PC-9 (cell line): ENCODE measurements around the gene TMEM132D. TPM values are rescaled to one million over a fixed set of nuclear protein-coding genes. Genes with fewer than 3 reads are reported as not detected.

Experiments
- BruUV-seq: library from RNA; stranded (reverse); fragments of 400-500 nt; replicated peaks from 2 replicates; lab custom pipeline; 2021; lab: Mats Ljungman, UMichigan
- CTCF ChIA-PET: fragments of 300-600 bp; sonication (Branson Sonifier 250); formaldehyde crosslinking; loops from one replicate; lab custom pipeline; 2022; ENCODE audit warnings: antibody characterized with exemption; lab: Charles Lee
- POLR2A ChIA-PET: fragments of 300-600 bp; sonication (Branson Sonifier 250); formaldehyde crosslinking; loops from one replicate; lab custom pipeline; 2022; ENCODE audit warnings: antibody characterized with exemption; ENCODE audit not compliant: unreplicated experiment; lab: Charles Lee
- DNase-seq, 2 experiments: peaks; one replicate each; pipeline versions ENCODE4 v3.0.0 to v3.0.0-alpha.2; 2015 to 2022; ENCODE audit warnings: mixed read lengths in 1 of 2
- H2AFZ ChIP-seq: fragments of 200-600 bp; sonication (generic); 2 replicates; pipeline ENCODE4 v1.8.1; 2017; ENCODE audit warnings: antibody characterized with exemption
- H3F3A ChIP-seq: fragments of 200-600 bp; sonication (generic); 2 replicates; pipeline ENCODE4 v1.8.1; 2017; ENCODE audit warnings: antibody characterized with exemption, mild to moderate bottlenecking, low read depth; ENCODE audit not compliant: insufficient read depth
- H3K27ac ChIP-seq: fragments of 200-600 bp; sonication (generic); 2 replicates; pipeline ENCODE4 v1.6.1; 2016; ENCODE audit warnings: mixed run types
- H3K27me3 ChIP-seq: fragments of 200-600 bp; sonication (generic); 2 replicates; pipeline ENCODE4 v1.6.1; 2016; ENCODE audit warnings: low read depth, mixed run types; ENCODE audit not compliant: insufficient read depth
- H3K36me3 ChIP-seq: fragments of 200-600 bp; sonication (generic); 2 replicates; pipeline ENCODE4 v1.6.1; 2016; ENCODE audit warnings: low read depth, mixed run types
- H3K4me1 ChIP-seq: fragments of 200-600 bp; sonication (generic); replicated peaks from 2 replicates; pipeline ENCODE4 v1.6.1; 2016; ENCODE audit warnings: mixed run types; ENCODE audit not compliant: insufficient read depth
- H3K4me2 ChIP-seq: fragments of 200-600 bp; sonication (generic); 2 replicates; pipeline ENCODE4 v1.6.1; 2017; ENCODE audit warnings: mixed run types
- H3K4me3 ChIP-seq: fragments of 200-600 bp; sonication (generic); 2 replicates; pipeline ENCODE4 v1.6.1; 2016; ENCODE audit warnings: mixed run types
- H3K79me2 ChIP-seq: fragments of 200-600 bp; sonication (generic); 2 replicates; pipeline ENCODE4 v1.6.1; 2017; ENCODE audit warnings: low read depth, mixed run types
- H3K9me2 ChIP-seq: fragments of 200-600 bp; sonication (generic); 2 replicates; pipeline ENCODE4 v1.8.1; 2017; ENCODE audit warnings: mild to moderate bottlenecking; ENCODE audit not compliant: insufficient read depth
- H3K9me3 ChIP-seq: fragments of 200-600 bp; sonication (generic); 2 replicates; pipeline ENCODE4 v1.8.1; 2016; ENCODE audit warnings: low read depth; ENCODE audit not compliant: insufficient read depth
- H4K20me1 ChIP-seq: fragments of 200-600 bp; sonication (generic); 2 replicates; pipeline ENCODE4 v1.8.1; 2017; ENCODE audit not compliant: insufficient read depth
- CTCF ChIP-seq: fragments of 200-600 bp; sonication (generic); conservative IDR thresholded peaks from 2 replicates; pipeline ENCODE4 v1.6.1; 2017; ENCODE audit warnings: mixed run types, antibody characterized with exemption, mild to moderate bottlenecking, moderate library complexity
- EZH2 ChIP-seq: fragments of 200-600 bp; sonication (generic); IDR thresholded peaks from 2 replicates; pipeline ENCODE4 v1.8.0; 2017; ENCODE audit warnings: antibody characterized with exemption, low read depth
- intact Hi-C: fragments of 100-400 bp; cut with micrococcal nuclease; formaldehyde crosslinking; loops from one replicate; pipeline ENCODE4 v1.10.0; 2022; ENCODE audit not compliant: unreplicated experiment
- total RNA-seq: library from RNA; stranded (reverse); gene quantifications from 2 replicates; pipeline ENCODE4 v1.2.3, GENCODE V29; 2021

Gene TMEM132D
- total RNA-seq, 1 experiment from 2014 or later = not detected

DNA sequence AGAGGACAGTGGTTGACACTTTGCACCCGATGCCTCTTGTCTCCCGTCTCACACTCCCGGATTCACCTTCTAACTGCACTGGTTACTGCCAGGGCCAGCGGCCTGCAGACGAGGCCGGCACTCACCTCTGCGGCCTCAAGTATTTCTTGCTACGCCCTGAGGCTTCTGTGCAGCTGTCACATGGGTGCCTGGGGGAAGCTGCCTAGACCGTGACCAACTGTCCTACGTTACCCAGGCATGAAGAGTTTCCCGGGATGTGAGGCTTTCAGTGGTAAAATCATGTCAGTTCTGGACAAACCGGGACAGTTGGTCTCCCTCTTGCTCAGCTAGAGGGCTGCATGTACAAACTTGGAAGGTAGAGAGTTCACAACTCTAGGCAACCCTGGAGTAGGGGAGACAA lies 776.1 kb downstream of the TMEM132D start:
- H3K27ac ChIP-seq = no peak overlapping the region
- H3K4me2 ChIP-seq = no peak overlapping the region
- H3K27me3 ChIP-seq = peaks cover 5% of the 10 kb centered on the region; the same call in 1 of the 2 replicates
- H3K4me3 ChIP-seq = no peak overlapping the region
- BruUV-seq = no TSS peak
- H3K79me2 ChIP-seq = no peaks in the 10 kb centered on the region
- no peaks in the 10 kb centered on the region for H4K20me1 ChIP-seq
- ChIA-PET POLR2A (no interaction called here), CTCF (no interaction called here)
- H3K9me2 ChIP-seq = no peaks in the 10 kb centered on the region
- no peaks in the 10 kb centered on the region for H3F3A ChIP-seq
- H3K36me3 ChIP-seq = no peaks in the 10 kb centered on the region
- no peaks in the 10 kb centered on the region for H3K4me1 ChIP-seq
- no peak for TF ChIP-seq CTCF
- TF ChIP-seq EZH2 = no peak
- H2AFZ ChIP-seq = no peak overlapping the region
- no peak for DNase-seq
- H3K9me3 ChIP-seq = no peaks in the 10 kb centered on the region
- intact Hi-C loops = no loop called here

DNA sequence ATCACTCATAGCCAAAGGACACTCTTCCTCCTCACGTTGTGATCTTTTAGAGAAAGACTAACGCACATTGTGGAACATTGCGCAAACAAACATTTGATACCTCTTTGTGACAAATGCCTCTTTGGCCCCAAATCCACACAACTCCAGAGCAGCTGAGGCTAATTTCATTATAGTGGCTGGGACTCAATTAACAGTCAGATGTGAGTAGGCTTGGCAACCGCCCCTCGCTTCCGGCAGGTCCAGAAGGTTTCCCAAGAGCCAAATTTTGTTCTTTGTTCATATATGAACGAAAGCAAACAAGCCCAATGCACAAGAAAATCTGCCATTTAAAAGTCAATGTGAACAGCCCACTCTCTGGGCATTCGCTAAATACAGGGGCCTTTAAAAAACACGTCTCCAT lies 776.6 kb downstream of the TMEM132D start:
- Histone ChIP-seq H3K9me2 (no peaks in the 10 kb centered on the region), H3F3A (no peaks in the 10 kb centered on the region), H4K20me1 (no peaks in the 10 kb centered on the region), H3K27me3 (peaks cover 5% of the 10 kb centered on the region; the same call in 1 of the 2 replicates), H3K79me2 (no peaks in the 10 kb centered on the region), H3K36me3 (no peaks in the 10 kb centered on the region), H2AFZ (no peak overlapping the region), H3K27ac (no peak overlapping the region), H3K4me3 (no peak overlapping the region), H3K9me3 (no peaks in the 10 kb centered on the region), H3K4me2 (no peak overlapping the region), H3K4me1 (no peaks in the 10 kb centered on the region)
- no peak for DNase-seq
- ChIA-PET CTCF (no interaction called here), POLR2A (no interaction called here)
- no TSS peak for BruUV-seq
- intact Hi-C loops = no loop called here
- no peak for TF ChIP-seq EZH2
- no peak for TF ChIP-seq CTCF

- H3K4me2 ChIP-seq = no peak overlapping the region
- no peaks in the 10 kb centered on the region for H3K9me2 ChIP-seq
- H3K4me1 ChIP-seq = no peaks in the 10 kb centered on the region
- H2AFZ ChIP-seq = no peak overlapping the region
- no peaks in the 10 kb centered on the region for H3F3A ChIP-seq
- no peaks in the 10 kb centered on the region for H3K9me3 ChIP-seq
- intact Hi-C loops = no loop called here
- ChIA-PET POLR2A (interaction anchor here (0.5 kb wide), 1 partner anchor 114 kb away, joined by 3 read pairs; no protein-coding TSS in a partner anchor), CTCF (no interaction called here)
- no peaks in the 10 kb centered on the region for H3K27me3 ChIP-seq
- TF ChIP-seq EZH2 (no peak), CTCF (no peak)
- H3K4me3 ChIP-seq = no peak overlapping the region
- H3K79me2 ChIP-seq = no peaks in the 10 kb centered on the region
- no TSS peak for BruUV-seq
- no peaks in the 10 kb centered on the region for H3K36me3 ChIP-seq
- no peak overlapping the region for H3K27ac ChIP-seq
- H4K20me1 ChIP-seq = no peaks in the 10 kb centered on the region
- no peak for DNase-seq
These were observed 784.3 kb downstream of the TMEM132D start for GRCh38 chr12:129119537-129119936.
